Liver (tissue), 9 donors: ENCODE results near the gene IL26. TPM values are rescaled to one million over a fixed set of nuclear protein-coding genes. Genes with fewer than 3 reads are reported as not detected.

Experiments
- DNase-seq: peaks from one replicate; pipeline ENCODE4 v3.0.0-alpha.2; 2017; ENCODE audit warnings: low spot score
- H3K27ac ChIP-seq, 2 donors: one replicate each; pipeline ENCODE4 v1.7.0; 2013; ENCODE audit warnings: inconsistent platforms in 2 of 2, low read length in 2 of 2, control low read depth in 1 of 2, low read depth in 1 of 2, mild to moderate bottlenecking in 1 of 2
- H3K27me3 ChIP-seq, 4 donors: one replicate each; pipeline versions ENCODE4 v1.6.1 to v1.7.0; 2013; ENCODE audit warnings: low read length in 3 of 4, inconsistent platforms in 1 of 4, mild to moderate bottlenecking in 1 of 4, moderate library complexity in 1 of 4; ENCODE audit not compliant: control insufficient read depth in 4 of 4, insufficient read depth in 4 of 4
- H3K36me3 ChIP-seq, 4 donors: one replicate each; pipeline versions ENCODE4 v1.6.1 to v1.7.0; 2013; ENCODE audit warnings: low read length in 3 of 4, mild to moderate bottlenecking in 3 of 4, low read depth in 1 of 4, moderate library complexity in 1 of 4; ENCODE audit not compliant: control insufficient read depth in 4 of 4, insufficient read depth in 3 of 4
- H3K4me1 ChIP-seq, 4 donors: one replicate each; pipeline versions ENCODE4 v1.6.1 to v1.7.0; 2013; ENCODE audit warnings: low read length in 3 of 4, mild to moderate bottlenecking in 3 of 4, moderate library complexity in 1 of 4; ENCODE audit not compliant: control insufficient read depth in 4 of 4, insufficient read depth in 4 of 4
- H3K4me3 ChIP-seq, 3 donors: one replicate each; pipeline versions ENCODE4 v1.6.1 to v1.7.0; 2013; ENCODE audit warnings: low read length in 3 of 3, control low read depth in 1 of 3, low read depth in 1 of 3, mild to moderate bottlenecking in 1 of 3
- H3K9ac ChIP-seq, 2 donors: one replicate each; pipeline ENCODE4 v1.7.0; 2013; ENCODE audit warnings: low read length in 2 of 2, mild to moderate bottlenecking in 2 of 2, moderate library complexity in 2 of 2, control low read depth in 1 of 2, low read depth in 1 of 2
- H3K9me3 ChIP-seq, 4 donors: one replicate each; pipeline versions ENCODE4 v1.6.1 to v1.7.0; 2013; ENCODE audit warnings: low read length in 3 of 4; ENCODE audit not compliant: control insufficient read depth in 4 of 4
- EGR1 ChIP-seq, 2 donors: IDR thresholded peaks; 2 replicates each; pipeline ENCODE4 v1.6.1; 2016 to 2018; ENCODE audit warnings: antibody characterized with exemption in 2 of 2, low read depth in 2 of 2
- FOXA1 ChIP-seq: IDR thresholded peaks from 2 replicates; pipeline ENCODE4 v1.6.1; 2016; ENCODE audit warnings: antibody characterized with exemption
- FOXA2 ChIP-seq: IDR thresholded peaks from 2 replicates; pipeline ENCODE4 v1.6.1; 2016; ENCODE audit warnings: antibody characterized with exemption
- GABPA ChIP-seq, 2 donors: IDR thresholded peaks in 1 of 2; conservative IDR thresholded peaks in 1 of 2; 2 replicates each; pipeline ENCODE4 v1.6.1; 2016; ENCODE audit warnings: antibody characterized with exemption in 2 of 2, mild to moderate bottlenecking in 1 of 2, moderate library complexity in 1 of 2
- HNF4A ChIP-seq, 2 donors: conservative IDR thresholded peaks; 2 replicates each; pipeline ENCODE4 v1.6.1; 2016; ENCODE audit warnings: antibody characterized with exemption in 2 of 2, mild to moderate bottlenecking in 2 of 2
- HNF4G ChIP-seq: IDR thresholded peaks from 2 replicates; pipeline ENCODE4 v1.6.1; 2016; ENCODE audit warnings: antibody characterized with exemption
- JUND ChIP-seq, 2 donors: IDR thresholded peaks; 2 replicates each; pipeline ENCODE4 v1.6.1; 2016; ENCODE audit warnings: antibody characterized with exemption in 2 of 2
- MAX ChIP-seq: IDR thresholded peaks from 2 replicates; pipeline ENCODE4 v1.6.1; 2016; ENCODE audit warnings: antibody characterized with exemption
- NR2F2 ChIP-seq: IDR thresholded peaks from 2 replicates; pipeline ENCODE4 v1.6.1; 2016; ENCODE audit warnings: antibody characterized with exemption
- RAD21 ChIP-seq, 2 donors: IDR thresholded peaks; 2 replicates each; pipeline ENCODE4 v1.6.1; 2016; ENCODE audit warnings: antibody characterized with exemption in 2 of 2, mild to moderate bottlenecking in 2 of 2
- REST ChIP-seq: IDR thresholded peaks from 2 replicates; pipeline ENCODE4 v1.6.1; 2016; ENCODE audit warnings: antibody characterized with exemption, mild to moderate bottlenecking
- RXRA ChIP-seq, 2 donors: IDR thresholded peaks; 2 replicates each; pipeline ENCODE4 v1.6.1; 2017 to 2018; ENCODE audit warnings: antibody characterized with exemption in 2 of 2, mild to moderate bottlenecking in 1 of 2
- SP1 ChIP-seq: IDR thresholded peaks from 2 replicates; pipeline ENCODE4 v1.6.1; 2018; ENCODE audit warnings: antibody characterized with exemption, mild to moderate bottlenecking
- TAF1 ChIP-seq: conservative IDR thresholded peaks from 2 replicates; pipeline ENCODE4 v1.6.1; 2016; ENCODE audit warnings: antibody characterized with exemption, mild to moderate bottlenecking
- YY1 ChIP-seq: IDR thresholded peaks from 2 replicates; pipeline ENCODE4 v1.6.1; 2016; ENCODE audit warnings: antibody characterized with exemption, mild to moderate bottlenecking
- WGBS: extraction: QIAGEN DNeasy Blood & Tissue Kit; methylation state at CpG from one replicate; pipeline ENCODE4 v1.1.7; 2013; 5-methylcytosine and 5-hydroxymethylcytosine counted together
- polyA plus RNA-seq, 2 donors: library from polyadenylated mRNA; stranded (reverse) in 1 of 2; unstranded in 1 of 2; fragments of 200-250 nt in 1 of 2; fragments of >200 nt in 1 of 2; fragmentation: Nextera tagmentation in 1 of 2; extraction: Ambion mirVana in 1 of 2; gene quantifications; one replicate each; pipeline versions ENCODE4 v1.2.1 to v1.2.3, GENCODE V29; 2013 to 2015
- total RNA-seq, 2 donors: library from RNA; depleted of rRNA; stranded (reverse); fragments of >200 nt; gene quantifications; one replicate each; pipeline ENCODE4 v1.2.3, GENCODE V29; 2014
- TF ChIP-seq, protein P1 (sequence below): fragments of 150-350 bp; IDR thresholded peaks from 2 replicates; pipeline ENCODE4 v1.5.1; 2017; ENCODE audit warnings: improper control_type of control experiment, low read depth, low read length; ENCODE audit not compliant: missing input control
- TF ChIP-seq, protein P2 (sequence below): IDR thresholded peaks from 2 replicates; pipeline ENCODE4 v1.6.1; 2016; ENCODE audit warnings: antibody characterized with exemption
- donor health status: healthy.
- donor health status: healthy.
- donor health status: healthy.
- donor health status: healthy.
- donor health status: healthy.

The IL26 gene
- total and polyA plus RNA-seq, 4 donors = not detected

GRCh38 chr12:68157380-68157779 is 68.2 kb downstream of the IL26 start:
- TF ChIP-seq NR2F2 = no peak
- TF ChIP-seq FOXA2 = no peak
- TF ChIP-seq, protein P1, sequence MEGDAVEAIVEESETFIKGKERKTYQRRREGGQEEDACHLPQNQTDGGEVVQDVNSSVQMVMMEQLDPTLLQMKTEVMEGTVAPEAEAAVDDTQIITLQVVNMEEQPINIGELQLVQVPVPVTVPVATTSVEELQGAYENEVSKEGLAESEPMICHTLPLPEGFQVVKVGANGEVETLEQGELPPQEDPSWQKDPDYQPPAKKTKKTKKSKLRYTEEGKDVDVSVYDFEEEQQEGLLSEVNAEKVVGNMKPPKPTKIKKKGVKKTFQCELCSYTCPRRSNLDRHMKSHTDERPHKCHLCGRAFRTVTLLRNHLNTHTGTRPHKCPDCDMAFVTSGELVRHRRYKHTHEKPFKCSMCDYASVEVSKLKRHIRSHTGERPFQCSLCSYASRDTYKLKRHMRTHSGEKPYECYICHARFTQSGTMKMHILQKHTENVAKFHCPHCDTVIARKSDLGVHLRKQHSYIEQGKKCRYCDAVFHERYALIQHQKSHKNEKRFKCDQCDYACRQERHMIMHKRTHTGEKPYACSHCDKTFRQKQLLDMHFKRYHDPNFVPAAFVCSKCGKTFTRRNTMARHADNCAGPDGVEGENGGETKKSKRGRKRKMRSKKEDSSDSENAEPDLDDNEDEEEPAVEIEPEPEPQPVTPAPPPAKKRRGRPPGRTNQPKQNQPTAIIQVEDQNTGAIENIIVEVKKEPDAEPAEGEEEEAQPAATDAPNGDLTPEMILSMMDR = no peak
- no peak for TF ChIP-seq RXRA (IDR thresholded peaks at IDR 0.05)
- TF ChIP-seq HNF4A (conservative IDR thresholded peaks at IDR 0.05) = no peak
- TF ChIP-seq, protein P2, sequence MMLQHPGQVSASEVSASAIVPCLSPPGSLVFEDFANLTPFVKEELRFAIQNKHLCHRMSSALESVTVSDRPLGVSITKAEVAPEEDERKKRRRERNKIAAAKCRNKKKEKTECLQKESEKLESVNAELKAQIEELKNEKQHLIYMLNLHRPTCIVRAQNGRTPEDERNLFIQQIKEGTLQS = no peak
- no peak for TF ChIP-seq JUND (IDR thresholded peaks at IDR 0.05)
- TF ChIP-seq GABPA (IDR thresholded peaks at IDR 0.05 in 1 of 2, conservative IDR thresholded peaks at IDR 0.05 in 1 of 2) = no peak
- no peak for TF ChIP-seq HNF4G
- TF ChIP-seq REST = no peak
- no peak for TF ChIP-seq RAD21 (IDR thresholded peaks at IDR 0.05)
- H3K27me3 ChIP-seq = no peaks in the 10 kb centered on the region
- H3K9ac ChIP-seq = no peak overlapping the region
- 54% methylated on average over 4 of the region's 4 CpGs for WGBS
- no peaks in the 10 kb centered on the region for H3K36me3 ChIP-seq
- H3K4me1 ChIP-seq = no peaks in the 10 kb centered on the region
- H3K9me3 ChIP-seq = no peaks in the 10 kb centered on the region
- no peak overlapping the region for H3K4me3 ChIP-seq
- H3K27ac ChIP-seq = no peak overlapping the region
- DNase-seq = no peak

- no peaks in the 10 kb centered on the region for H3K36me3 ChIP-seq
- 43% methylated on average over 1 of the region's 1 CpG for WGBS
- no peak overlapping the region for H3K4me3 ChIP-seq
- H3K4me1 ChIP-seq = no peaks in the 10 kb centered on the region
- no peak overlapping the region for H3K9ac ChIP-seq
- DNase-seq = no peak
- H3K9me3 ChIP-seq = no peaks in the 10 kb centered on the region
- H3K27ac ChIP-seq = no peak overlapping the region
- no peaks in the 10 kb centered on the region for H3K27me3 ChIP-seq
- TF ChIP-seq HNF4A (conservative IDR thresholded peaks at IDR 0.05) = no peak
- TF ChIP-seq NR2F2 = no peak
- no peak for TF ChIP-seq JUND (IDR thresholded peaks at IDR 0.05)
- no peak for TF ChIP-seq RXRA (IDR thresholded peaks at IDR 0.05)
- TF ChIP-seq FOXA2 = no peak
- TF ChIP-seq EGR1 (IDR thresholded peaks at IDR 0.05; ENCODE audit: low read depth in 2 of 2) = no peak
- no peak for TF ChIP-seq FOXA1
- TF ChIP-seq, protein P1 = no peak
- TF ChIP-seq REST = no peak
- no peak for TF ChIP-seq RAD21 (IDR thresholded peaks at IDR 0.05)
- TF ChIP-seq MAX = no peak
- no peak for TF ChIP-seq HNF4G
- TF ChIP-seq SP1 = no peak
- TF ChIP-seq YY1 = no peak
- TF ChIP-seq TAF1 = no peak
- TF ChIP-seq, protein P2 = no peak
- TF ChIP-seq GABPA (IDR thresholded peaks at IDR 0.05 in 1 of 2, conservative IDR thresholded peaks at IDR 0.05 in 1 of 2) = no peak
Measured at GRCh38 chr12:68156636-68157035, 69.0 kb downstream of the IL26 start.
